WTC11 (cell line): ENCODE measurements around the gene FSTL4. TPM values are rescaled to one million over a fixed set of nuclear protein-coding genes. Genes with fewer than 3 reads are reported as not detected.

Experiments
- ATAC-seq: fragments of 200-7000 bp; cut with Tn5 transposase; 2 replicates; pipeline ENCODE4 v1.10.0; 2021; ENCODE audit warnings: mild to moderate bottlenecking, moderate library complexity
- CTCF ChIA-PET: fragments of 300-600 bp; sonication (Branson Sonifier 250); formaldehyde crosslinking; loops from one replicate; lab custom pipeline; 2021; ENCODE audit warnings: antibody characterized with exemption; lab: Charles Lee
- POLR2A ChIA-PET: fragments of 350-600 bp; sonication (Branson Sonifier 250); formaldehyde crosslinking; loops from one replicate; lab custom pipeline; 2021; ENCODE audit warnings: antibody characterized with exemption; lab: Charles Lee
- DNase-seq: peaks from one replicate; pipeline ENCODE4 v3.0.0; 2021; ENCODE audit warnings: low spot score
- H3K27ac Mint-ChIP-seq: 2 replicates; pipeline ENCODE4 v1.8.0; 2021; ENCODE audit warnings: mixed read lengths
- H3K27me3 Mint-ChIP-seq: 2 replicates; pipeline ENCODE4 v1.8.0; 2021; ENCODE audit warnings: low read depth, mild to moderate bottlenecking, moderate library complexity, mixed read lengths
- H3K36me3 Mint-ChIP-seq: 2 replicates; pipeline ENCODE4 v1.8.0; 2021; ENCODE audit warnings: mixed read lengths
- H3K4me1 Mint-ChIP-seq: 2 replicates; pipeline ENCODE4 v1.8.0; 2022; ENCODE audit warnings: mixed read lengths
- H3K4me3 Mint-ChIP-seq: 2 replicates; pipeline ENCODE4 v1.8.0; 2021; ENCODE audit warnings: mild to moderate bottlenecking, moderate library complexity, mixed read lengths
- H3K9me3 Mint-ChIP-seq: 2 replicates; pipeline ENCODE4 v1.8.0; 2021; ENCODE audit warnings: mixed read lengths
- ATF6 ChIP-seq: sonication (generic); formaldehyde crosslinking; IDR thresholded peaks from 2 replicates; pipeline ENCODE4 v1.8.1; 2023; ENCODE audit warnings: mild to moderate bottlenecking, missing genetic modification reagents
- CBFB ChIP-seq: sonication (generic); formaldehyde crosslinking; IDR thresholded peaks from 2 replicates; pipeline ENCODE4 v1.8.1; 2022; ENCODE audit warnings: mild to moderate bottlenecking, low read depth, missing genetic modification reagents
- E2F1 ChIP-seq: sonication (generic); formaldehyde crosslinking; IDR thresholded peaks from 2 replicates; pipeline ENCODE4 v1.8.0; 2022; ENCODE audit warnings: mild to moderate bottlenecking, missing genetic modification reagents
- ELF4 ChIP-seq: sonication (generic); formaldehyde crosslinking; IDR thresholded peaks from 2 replicates; pipeline ENCODE4 v1.8.1; 2022; ENCODE audit warnings: low read depth, mild to moderate bottlenecking, moderate library complexity, missing genetic modification reagents
- FOXP1 ChIP-seq: sonication (generic); formaldehyde crosslinking; IDR thresholded peaks from 2 replicates; pipeline ENCODE4 v1.8.0; 2022; ENCODE audit warnings: missing genetic modification reagents, mild to moderate bottlenecking, moderate library complexity, borderline replicate concordance
- FOXP4 ChIP-seq: sonication (generic); formaldehyde crosslinking; IDR thresholded peaks from 2 replicates; pipeline ENCODE4 v1.8.0; 2022; ENCODE audit warnings: mild to moderate bottlenecking, missing genetic modification reagents
- GRHL2 ChIP-seq: fragments of 250-450 bp; sonication (Bioruptor Pico); IDR thresholded peaks from 2 replicates; pipeline ENCODE4 v1.8.0; 2022; ENCODE audit warnings: mild to moderate bottlenecking, moderate library complexity; ENCODE audit not compliant: insufficient replicate concordance, severe bottlenecking
- JAZF1 ChIP-seq: fragments of 250-450 bp; sonication (Bioruptor Pico); IDR thresholded peaks from 2 replicates; pipeline ENCODE4 v1.9.0; 2021; ENCODE audit warnings: moderate library complexity, mild to moderate bottlenecking, inconsistent platforms
- KAT7 ChIP-seq: sonication (generic); formaldehyde crosslinking; IDR thresholded peaks from 2 replicates; pipeline ENCODE4 v1.8.1; 2023; ENCODE audit warnings: missing genetic modification reagents, mild to moderate bottlenecking, borderline replicate concordance
- NFYB ChIP-seq: sonication (generic); formaldehyde crosslinking; conservative IDR thresholded peaks from 2 replicates; pipeline ENCODE4 v1.8.0; 2022; ENCODE audit warnings: low read depth, missing genetic modification reagents
- NR2C2 ChIP-seq: sonication (generic); formaldehyde crosslinking; IDR thresholded peaks from 2 replicates; pipeline ENCODE4 v1.8.0; 2022; ENCODE audit warnings: mild to moderate bottlenecking, missing genetic modification reagents
- PREB ChIP-seq: sonication (generic); formaldehyde crosslinking; IDR thresholded peaks from 2 replicates; pipeline ENCODE4 v1.8.1; 2022; ENCODE audit warnings: mild to moderate bottlenecking, missing genetic modification reagents, moderate library complexity, borderline replicate concordance
- STAT6 ChIP-seq: sonication (generic); formaldehyde crosslinking; conservative IDR thresholded peaks from 2 replicates; pipeline ENCODE4 v1.8.1; 2023; ENCODE audit warnings: mild to moderate bottlenecking, low read depth, missing genetic modification reagents, moderate library complexity
- USF2 ChIP-seq: sonication (generic); formaldehyde crosslinking; IDR thresholded peaks from 2 replicates; pipeline ENCODE4 v1.8.1; 2023; ENCODE audit warnings: mild to moderate bottlenecking, missing genetic modification reagents, moderate library complexity
- ZNF121 ChIP-seq: sonication (generic); formaldehyde crosslinking; IDR thresholded peaks from 2 replicates; pipeline ENCODE4 v1.8.0; 2023; ENCODE audit warnings: missing genetic modification reagents
- ZNF232 ChIP-seq: sonication (generic); formaldehyde crosslinking; IDR thresholded peaks from 2 replicates; pipeline ENCODE4 v1.8.0; 2022; ENCODE audit warnings: mild to moderate bottlenecking, missing genetic modification reagents
- ZNF281 ChIP-seq: sonication (generic); formaldehyde crosslinking; IDR thresholded peaks from 2 replicates; pipeline ENCODE4 v1.8.0; 2023; ENCODE audit warnings: mild to moderate bottlenecking, missing genetic modification reagents
- ZNF317 ChIP-seq: sonication (generic); formaldehyde crosslinking; IDR thresholded peaks from 2 replicates; pipeline ENCODE4 v1.8.1; 2023; ENCODE audit warnings: low read depth, mild to moderate bottlenecking, moderate library complexity, missing genetic modification reagents, borderline replicate concordance
- ZNF425 ChIP-seq: fragments of 250-450 bp; sonication (Bioruptor Pico); conservative IDR thresholded peaks from 2 replicates; pipeline ENCODE4 v1.9.0; 2021; ENCODE audit warnings: mild to moderate bottlenecking
- total RNA-seq: library from RNA; stranded (reverse); gene quantifications from 3 replicates; pipeline ENCODE4 v1.2.3, GENCODE V29; 2021

The FSTL4 gene
- total RNA-seq, 1 experiment from 2014 or later, result 6.1 TPM

GRCh38 chr5:133328800-133329199 is 283.5 kb downstream of the FSTL4 start:
- Mint-ChIP-seq H3K36me3 (no peaks in the 10 kb centered on the region), H3K27ac (no peak overlapping the region), H3K4me1 (peaks cover 76% of the 10 kb centered on the region), H3K4me3 (no peak overlapping the region), H3K9me3 (no peaks in the 10 kb centered on the region), H3K27me3 (peaks cover 89% of the 10 kb centered on the region)
- POLR2A ChIA-PET, result no interaction called here
- ATAC-seq, result no peak
- no peak for TF ChIP-seq GRHL2
- TF ChIP-seq ELF4 (CRISPR knock-in tag), result no peak
- TF ChIP-seq JAZF1, result no peak
- no peak for TF ChIP-seq USF2 (CRISPR knock-in tag)
- TF ChIP-seq FOXP1 (CRISPR knock-in tag), result no peak
- TF ChIP-seq NR2C2 (CRISPR knock-in tag), result no peak
- no peak for TF ChIP-seq STAT6
- TF ChIP-seq FOXP4 (CRISPR knock-in tag), result no peak
- TF ChIP-seq ZNF232 (CRISPR knock-in tag), result no peak
- no peak for TF ChIP-seq NFYB
- TF ChIP-seq KAT7 (CRISPR knock-in tag), result no peak
- no peak for TF ChIP-seq ATF6 (CRISPR knock-in tag)
- no peak for TF ChIP-seq ZNF317 (CRISPR knock-in tag)
- TF ChIP-seq ZNF281, result no peak
- no peak for TF ChIP-seq ZNF121 (CRISPR knock-in tag)
- TF ChIP-seq E2F1 (CRISPR knock-in tag), result no peak
- no peak for TF ChIP-seq ZNF425 (CRISPR knock-in tag)
- TF ChIP-seq PREB (CRISPR knock-in tag), result no peak
- no peak for TF ChIP-seq CBFB (CRISPR knock-in tag)
- CTCF ChIA-PET, result interaction anchor here (1.2 to 3.4 kb wide), 8 partner anchors 9 to 95 kb away, joined by 3 to 11 read pairs (median 7); no protein-coding TSS in a partner anchor
- DNase-seq, result no peak
